PFSK-1 (cell line): Measurements from ENCODE around the gene GNRH2.

Source experiments
- FOXP2 ChIP-seq: optimal IDR thresholded peaks from 2 replicates; pipeline ENCODE3; 2011; ENCODE audit warnings: borderline replicate concordance, control low read depth, inconsistent platforms; ENCODE audit not compliant: insufficient read depth; ENCODE audit errors: extremely low read length, extremely low read depth
- POLR2AphosphoS5 ChIP-seq: IDR thresholded peaks from 2 replicates; pipeline ENCODE4 v1.6.1; 2012; ENCODE audit warnings: low read depth, mild to moderate bottlenecking, control low read depth, low read length, moderate library complexity
- SIN3A ChIP-seq: IDR thresholded peaks from 2 replicates; pipeline ENCODE4 v1.6.1; 2012; ENCODE audit warnings: mild to moderate bottlenecking, low read length, moderate library complexity, borderline replicate concordance; ENCODE audit not compliant: insufficient read depth
- TAF1 ChIP-seq: IDR thresholded peaks from 2 replicates; pipeline ENCODE4 v1.6.1; 2012; ENCODE audit warnings: low read length, control low read depth, borderline replicate concordance; ENCODE audit not compliant: insufficient read depth
- TF ChIP-seq, protein P1 (sequence below), 2 experiments: IDR thresholded peaks; 2 replicates each; pipeline versions ENCODE4 v1.6.1 to v1.8.0; 2011 to 2012; ENCODE audit warnings: low read depth in 2 of 2, low read length in 2 of 2, control low read depth in 1 of 2, inconsistent platforms in 1 of 2, mild to moderate bottlenecking in 1 of 2, moderate library complexity in 1 of 2; ENCODE audit not compliant: insufficient read depth in 1 of 2

GNRH2 gene

DNA sequence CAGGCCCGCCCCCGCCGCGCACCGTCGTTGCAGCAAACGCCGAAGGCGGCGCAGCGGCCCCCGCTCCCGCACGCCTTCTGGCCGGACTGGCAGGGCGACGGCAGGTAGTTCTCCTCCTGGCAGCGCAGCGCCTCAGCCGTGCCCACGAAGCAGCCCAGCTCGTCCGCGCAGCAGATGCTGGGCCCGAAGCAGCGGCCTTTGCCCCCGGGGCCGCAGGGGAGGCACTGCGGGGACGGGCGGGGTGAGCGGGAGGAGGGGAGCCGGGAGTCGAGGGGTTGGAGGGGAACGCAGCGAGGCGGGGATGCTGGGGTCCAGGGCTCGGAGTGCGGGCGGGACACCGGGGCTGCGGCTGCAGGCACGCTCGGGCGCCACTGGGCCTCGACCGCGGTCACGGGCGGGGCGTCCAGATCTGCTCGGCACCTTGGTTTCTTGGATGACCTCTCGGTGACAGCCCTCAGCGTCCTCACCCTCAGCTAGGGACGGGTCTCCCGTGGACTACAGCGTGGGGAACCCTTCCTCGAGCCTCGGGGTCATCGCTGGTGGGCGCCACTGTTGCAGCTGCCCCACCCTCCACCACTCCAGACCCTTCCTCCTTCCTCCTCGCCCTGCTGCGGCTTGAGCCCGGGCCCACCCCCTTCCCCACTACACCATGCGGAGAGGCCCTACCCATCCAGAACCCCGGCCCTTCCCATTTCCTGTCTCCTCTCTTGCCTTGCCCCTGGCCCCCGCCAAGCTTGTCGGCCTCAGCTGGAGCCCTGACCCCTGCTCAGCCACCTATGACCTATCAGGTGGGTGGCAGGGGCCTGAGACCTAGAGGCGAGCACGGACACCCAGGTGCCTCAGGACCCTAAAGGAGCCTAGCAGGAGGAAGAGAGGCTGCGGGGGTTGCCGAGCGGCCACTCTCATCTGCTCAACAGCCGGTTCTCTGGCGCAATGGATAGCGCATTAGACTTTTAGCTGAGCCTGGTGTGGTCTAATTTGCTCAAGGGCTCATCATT, 39.8 kb downstream of the GNRH2 start:
- no peak for TF ChIP-seq POLR2AphosphoS5
- TF ChIP-seq, protein P1, sequence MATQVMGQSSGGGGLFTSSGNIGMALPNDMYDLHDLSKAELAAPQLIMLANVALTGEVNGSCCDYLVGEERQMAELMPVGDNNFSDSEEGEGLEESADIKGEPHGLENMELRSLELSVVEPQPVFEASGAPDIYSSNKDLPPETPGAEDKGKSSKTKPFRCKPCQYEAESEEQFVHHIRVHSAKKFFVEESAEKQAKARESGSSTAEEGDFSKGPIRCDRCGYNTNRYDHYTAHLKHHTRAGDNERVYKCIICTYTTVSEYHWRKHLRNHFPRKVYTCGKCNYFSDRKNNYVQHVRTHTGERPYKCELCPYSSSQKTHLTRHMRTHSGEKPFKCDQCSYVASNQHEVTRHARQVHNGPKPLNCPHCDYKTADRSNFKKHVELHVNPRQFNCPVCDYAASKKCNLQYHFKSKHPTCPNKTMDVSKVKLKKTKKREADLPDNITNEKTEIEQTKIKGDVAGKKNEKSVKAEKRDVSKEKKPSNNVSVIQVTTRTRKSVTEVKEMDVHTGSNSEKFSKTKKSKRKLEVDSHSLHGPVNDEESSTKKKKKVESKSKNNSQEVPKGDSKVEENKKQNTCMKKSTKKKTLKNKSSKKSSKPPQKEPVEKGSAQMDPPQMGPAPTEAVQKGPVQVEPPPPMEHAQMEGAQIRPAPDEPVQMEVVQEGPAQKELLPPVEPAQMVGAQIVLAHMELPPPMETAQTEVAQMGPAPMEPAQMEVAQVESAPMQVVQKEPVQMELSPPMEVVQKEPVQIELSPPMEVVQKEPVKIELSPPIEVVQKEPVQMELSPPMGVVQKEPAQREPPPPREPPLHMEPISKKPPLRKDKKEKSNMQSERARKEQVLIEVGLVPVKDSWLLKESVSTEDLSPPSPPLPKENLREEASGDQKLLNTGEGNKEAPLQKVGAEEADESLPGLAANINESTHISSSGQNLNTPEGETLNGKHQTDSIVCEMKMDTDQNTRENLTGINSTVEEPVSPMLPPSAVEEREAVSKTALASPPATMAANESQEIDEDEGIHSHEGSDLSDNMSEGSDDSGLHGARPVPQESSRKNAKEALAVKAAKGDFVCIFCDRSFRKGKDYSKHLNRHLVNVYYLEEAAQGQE (IDR thresholded peaks at IDR 0.05; ENCODE audit: insufficient read depth in 1 of 2, low read depth in 2 of 2, low read length in 2 of 2): no peak
- no peak for TF ChIP-seq TAF1
- no peak for TF ChIP-seq SIN3A

DNA sequence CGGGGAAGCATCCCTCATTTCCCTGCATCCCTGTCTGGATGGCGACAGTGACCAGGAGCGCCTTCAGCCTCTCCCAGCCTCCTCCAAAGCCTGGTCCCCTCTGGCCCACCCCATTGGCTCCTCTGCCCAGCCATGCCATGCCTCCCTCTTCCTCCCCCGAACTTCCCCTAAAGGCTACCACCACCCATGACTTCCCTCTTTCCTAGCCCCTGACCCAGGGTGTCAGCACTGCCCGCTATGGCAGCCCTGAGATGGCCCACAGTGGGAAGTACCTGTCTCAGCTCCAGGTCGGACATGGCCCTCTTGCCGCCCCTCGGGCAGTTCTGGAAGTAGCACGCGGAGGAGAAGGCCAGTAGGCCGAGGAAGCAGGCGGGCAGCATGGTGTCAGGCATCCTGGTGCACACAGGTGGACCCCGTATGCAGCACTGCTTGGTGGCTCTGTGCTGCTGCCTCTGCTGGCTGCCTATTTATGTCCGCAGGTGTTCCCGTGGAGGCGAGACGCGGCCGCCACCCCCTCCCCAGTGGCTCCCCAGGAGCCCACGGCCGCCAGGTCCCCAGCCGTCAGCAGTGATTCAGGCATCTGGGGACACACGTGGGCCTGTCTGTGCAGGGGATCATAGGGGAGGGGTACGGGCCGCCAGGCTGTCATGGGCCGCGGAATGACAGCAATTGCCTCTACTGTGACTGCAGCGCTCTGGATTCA, 41.0 kb downstream of the GNRH2 start, which contains the start of gene AVP:
TSS of gene AVP (minus strand) at position 442 of the 703 bp plus-strand sequence. CDS start at position 392, 50 bp downstream.
- TF ChIP-seq, protein P1 (IDR thresholded peaks at IDR 0.05; ENCODE audit: insufficient read depth in 1 of 2, low read depth in 2 of 2, low read length in 2 of 2): no peak
- TF ChIP-seq POLR2AphosphoS5: no peak

DNA sequence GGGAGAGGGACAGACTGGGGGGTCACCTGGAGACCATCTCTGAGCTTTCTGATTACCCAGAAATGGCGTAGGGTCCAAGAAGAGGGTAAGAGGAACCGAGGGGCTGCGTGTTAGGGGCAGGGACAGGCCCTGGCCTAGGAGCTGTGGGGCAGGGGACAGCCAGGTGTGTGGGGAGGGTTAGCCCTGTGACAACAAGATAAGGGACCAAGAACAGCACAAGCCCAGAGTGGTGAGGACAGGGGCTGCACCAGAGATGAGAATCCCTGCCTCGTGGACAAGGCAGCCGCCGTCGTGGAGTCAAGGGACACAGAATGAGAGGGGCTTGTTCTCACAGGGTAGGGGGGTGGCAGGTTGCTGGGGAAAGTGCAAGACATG, 41.6 kb downstream of the GNRH2 start:
- no peak for TF ChIP-seq FOXP2
- TF ChIP-seq, protein P1 (IDR thresholded peaks at IDR 0.05; ENCODE audit: insufficient read depth in 1 of 2, low read depth in 2 of 2, low read length in 2 of 2): no peak
- TF ChIP-seq TAF1: no peak
- no peak for TF ChIP-seq POLR2AphosphoS5
- TF ChIP-seq SIN3A: no peak

DNA sequence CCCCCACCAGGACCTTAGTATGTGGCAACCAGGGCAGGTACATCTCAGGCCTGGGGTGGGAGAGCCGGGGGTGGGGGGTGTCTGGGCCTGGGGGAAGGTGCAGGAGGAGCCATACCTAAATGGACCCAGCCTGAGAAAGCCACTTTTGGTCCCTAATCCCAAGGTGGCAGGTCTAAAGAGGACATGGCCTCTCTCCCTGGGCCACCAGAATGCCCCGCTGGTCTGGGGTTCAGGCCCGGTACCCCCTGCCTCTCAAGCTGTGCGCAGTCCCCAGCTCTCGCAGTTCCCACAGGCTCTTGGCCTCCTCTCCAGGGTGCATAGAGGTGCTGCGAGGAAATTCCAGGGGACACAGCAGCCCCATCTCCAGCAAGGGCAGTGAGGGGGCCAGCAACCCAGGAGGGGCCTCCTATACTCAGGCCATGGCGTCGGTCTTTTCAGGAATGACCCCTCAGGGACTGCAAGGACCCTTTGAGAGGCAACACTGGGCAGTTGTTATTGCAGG, 42.2 kb downstream of the GNRH2 start:
- TF ChIP-seq TAF1 (no peak), POLR2AphosphoS5 (no peak), SIN3A (no peak), FOXP2 (no peak)
- TF ChIP-seq, protein P1 (IDR thresholded peaks at IDR 0.05; ENCODE audit: insufficient read depth in 1 of 2, low read depth in 2 of 2, low read length in 2 of 2): no peak
